D721Med (cell line): ENCODE results near the gene IQCE.
"Not testable (repeated sequence)": the region's sequence is repeated elsewhere in the genome, so short reads cannot be mapped to it uniquely, and the experiment has no call there.

Experiments used
- DNase-seq: peaks from one replicate; pipeline ENCODE4 v3.0.0; 2011; ENCODE audit warnings: low spot score; ENCODE audit not compliant: insufficient read length
- FAIRE-seq: peaks from 2 replicates; lab custom pipeline; 2011; peaks lifted over from hg19 to GRCh38; lab: Jason Lieb, UNC
- TF ChIP-seq, protein P1 (sequence below): IDR thresholded peaks from 2 replicates; pipeline ENCODE4 v1.5.1; 2012; ENCODE audit warnings: mild to moderate bottlenecking, control low read depth; ENCODE audit not compliant: insufficient read depth; ENCODE audit errors: missing control alignments

The IQCE gene

GRCh38 chr7:2587778-2588177 lies 29.0 kb downstream of the IQCE start:
- TF ChIP-seq, protein P1, sequence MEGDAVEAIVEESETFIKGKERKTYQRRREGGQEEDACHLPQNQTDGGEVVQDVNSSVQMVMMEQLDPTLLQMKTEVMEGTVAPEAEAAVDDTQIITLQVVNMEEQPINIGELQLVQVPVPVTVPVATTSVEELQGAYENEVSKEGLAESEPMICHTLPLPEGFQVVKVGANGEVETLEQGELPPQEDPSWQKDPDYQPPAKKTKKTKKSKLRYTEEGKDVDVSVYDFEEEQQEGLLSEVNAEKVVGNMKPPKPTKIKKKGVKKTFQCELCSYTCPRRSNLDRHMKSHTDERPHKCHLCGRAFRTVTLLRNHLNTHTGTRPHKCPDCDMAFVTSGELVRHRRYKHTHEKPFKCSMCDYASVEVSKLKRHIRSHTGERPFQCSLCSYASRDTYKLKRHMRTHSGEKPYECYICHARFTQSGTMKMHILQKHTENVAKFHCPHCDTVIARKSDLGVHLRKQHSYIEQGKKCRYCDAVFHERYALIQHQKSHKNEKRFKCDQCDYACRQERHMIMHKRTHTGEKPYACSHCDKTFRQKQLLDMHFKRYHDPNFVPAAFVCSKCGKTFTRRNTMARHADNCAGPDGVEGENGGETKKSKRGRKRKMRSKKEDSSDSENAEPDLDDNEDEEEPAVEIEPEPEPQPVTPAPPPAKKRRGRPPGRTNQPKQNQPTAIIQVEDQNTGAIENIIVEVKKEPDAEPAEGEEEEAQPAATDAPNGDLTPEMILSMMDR = no peak
- DNase-seq (no peak), FAIRE-seq (no peak)

DNA sequence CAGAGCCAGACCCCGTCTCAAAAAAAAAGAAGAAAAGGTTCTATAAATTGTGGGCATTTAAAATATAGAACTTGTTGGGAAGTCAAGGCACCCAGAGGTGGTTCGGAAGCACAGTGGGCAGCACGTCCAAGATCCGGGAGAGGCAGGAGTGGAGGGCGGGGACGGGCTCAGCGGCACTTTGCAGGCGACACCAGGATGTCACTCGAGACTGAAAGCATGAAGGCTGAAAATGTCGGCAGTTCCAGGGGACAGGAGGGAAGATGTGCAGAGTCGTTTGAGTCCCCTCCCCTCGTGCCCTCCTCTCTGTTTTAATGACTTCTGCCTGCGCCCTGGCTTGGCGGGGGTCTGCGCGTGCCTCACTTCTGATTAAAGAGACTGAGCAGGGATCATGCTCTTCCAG lies 30.6 kb downstream of the IQCE start:
- TF ChIP-seq, protein P1 = no peak
- DNase-seq = no peak
- no peak for FAIRE-seq

- not testable (repeated sequence) for FAIRE-seq, DNase-seq
These were observed 31.2 kb downstream of the IQCE start for GRCh38 chr7:2589941-2590340.

DNA sequence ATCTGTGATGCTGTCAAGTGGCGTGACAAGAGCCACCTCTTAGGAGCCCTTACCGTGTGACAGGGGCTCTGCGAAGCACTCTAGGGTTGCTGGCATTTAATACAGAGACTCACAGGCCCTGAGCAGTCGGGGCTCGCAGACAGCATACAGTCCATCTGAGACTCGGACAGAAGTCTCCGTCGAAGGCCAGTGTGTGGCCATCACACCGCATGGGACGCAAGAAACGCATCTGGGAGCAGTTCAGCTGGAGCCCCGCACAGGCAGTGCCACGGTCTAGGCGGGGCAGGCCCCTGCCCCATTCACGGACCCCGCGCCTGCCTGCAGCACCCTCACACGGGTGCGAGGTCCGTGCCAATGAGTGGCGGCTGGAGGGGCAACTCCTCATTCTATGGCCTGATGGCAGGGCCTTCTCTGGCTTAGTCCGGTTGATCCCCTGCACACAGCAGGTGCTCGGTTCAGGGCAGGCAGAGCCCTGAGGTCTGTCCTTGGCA lies 33.6 kb downstream of the IQCE start:
- TF ChIP-seq, protein P1 = no peak
- no peak for FAIRE-seq
- DNase-seq = no peak

DNA sequence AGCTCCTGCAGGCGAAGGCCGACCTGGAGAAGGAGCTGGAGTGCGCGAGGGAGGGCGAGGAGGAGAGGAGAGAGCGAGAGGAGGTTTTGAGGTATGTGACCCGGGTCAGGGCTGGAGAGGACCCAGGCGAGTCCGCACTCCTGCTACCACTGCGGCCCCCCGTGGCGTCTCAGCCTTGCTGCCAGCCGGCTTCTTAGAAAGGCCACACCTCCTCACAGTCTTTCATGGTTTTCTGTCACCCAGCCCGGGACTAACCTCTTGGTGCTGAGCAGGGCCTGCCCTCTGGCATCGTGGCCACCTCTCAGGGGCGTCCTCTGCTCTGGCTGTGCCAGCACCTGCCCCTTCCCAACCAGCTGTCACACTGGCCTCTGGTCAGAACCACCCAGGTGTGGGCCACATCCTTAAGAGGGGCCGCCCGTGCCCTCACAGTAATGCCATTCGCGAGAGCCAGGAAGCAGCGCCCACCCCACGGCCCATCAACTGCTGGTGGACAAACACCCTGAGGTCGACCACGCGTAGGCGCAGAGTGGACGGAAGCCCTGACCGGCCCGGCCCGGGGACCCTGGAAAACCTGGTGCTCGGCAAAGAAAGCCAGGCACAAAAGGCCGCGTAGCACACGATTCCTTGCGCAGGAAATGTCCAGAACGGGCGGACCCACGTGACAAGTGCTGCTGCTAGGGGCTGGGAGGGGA lies 34.4 kb downstream of the IQCE start:
- DNase-seq = no peak
- no peak for FAIRE-seq
- TF ChIP-seq, protein P1 = no peak

GRCh38 chr7:2594599-2594998 lies 35.8 kb downstream of the IQCE start:
- FAIRE-seq = no peak
- TF ChIP-seq, protein P1 = no peak
- no peak for DNase-seq

DNA sequence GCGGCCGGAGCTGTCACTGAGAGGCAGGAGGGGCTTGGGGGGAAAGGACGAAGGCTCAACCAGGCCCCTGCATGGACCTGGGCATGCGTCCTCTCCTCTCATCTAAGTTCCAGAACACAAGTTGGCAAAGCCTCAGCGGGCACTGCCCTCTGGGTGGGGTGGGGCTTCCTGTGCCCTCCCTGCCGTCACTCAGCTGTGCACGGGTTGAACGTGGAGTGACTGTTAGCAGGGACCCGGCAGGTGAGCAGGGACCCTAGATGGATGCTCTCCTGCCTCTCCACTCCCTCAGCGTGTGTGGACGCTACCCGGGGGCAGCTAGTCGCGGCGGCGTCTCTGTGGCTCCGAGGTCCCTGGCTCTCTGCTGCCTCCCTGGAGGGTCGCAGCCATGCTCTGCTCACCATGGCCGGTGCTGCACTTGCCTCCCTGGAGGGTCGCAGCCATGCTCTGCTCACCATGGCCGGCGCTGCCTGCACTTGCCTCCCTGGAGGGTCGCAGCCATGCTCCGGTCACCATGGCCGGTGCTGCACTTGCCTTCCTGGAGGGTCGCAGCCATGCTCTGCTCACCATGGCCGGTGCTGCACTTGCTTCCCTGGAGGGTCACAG lies 36.6 kb downstream of the IQCE start:
- DNase-seq = no peak
- no peak for FAIRE-seq
- TF ChIP-seq, protein P1 = no peak
